SKM-1 treated with dmso at 0.1 percent for 144 hours (cell line): Measurements from ENCODE around the gene TMEM229B.
A peak's percentile ranks its signal among the peaks of the same experiment; 100 is the strongest.
"Not testable (repeated sequence)": the region's sequence is repeated elsewhere in the genome, so short reads cannot be mapped to it uniquely, and the experiment has no call there.

ENCODE experiments used
- DNase-seq: peaks from one replicate; lab custom pipeline; 2025; ENCODE audit not compliant: unreplicated experiment; lab: John Stamatoyannopoulos, UW

Gene TMEM229B

DNA sequence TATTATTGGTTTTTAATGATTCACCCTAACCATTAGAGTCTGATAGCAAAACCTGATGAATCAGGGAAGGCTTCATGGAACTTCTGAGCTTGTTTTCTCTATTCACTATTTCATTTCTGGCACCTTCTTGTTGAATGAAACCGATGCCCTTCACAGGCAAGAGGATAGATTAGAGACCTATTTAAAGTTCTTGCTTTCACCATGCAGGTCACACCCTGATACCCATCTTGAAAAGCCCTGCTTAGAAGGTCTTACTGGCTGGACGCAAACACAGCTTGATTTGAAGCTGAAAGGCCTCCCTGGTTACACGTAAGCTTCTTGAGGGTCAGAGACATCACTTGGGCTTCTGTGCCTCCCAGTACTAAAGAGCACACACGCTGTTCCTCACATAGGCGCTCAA, 29.2 kb downstream of the TMEM229B start:
- DNase-seq = no peak

DNA sequence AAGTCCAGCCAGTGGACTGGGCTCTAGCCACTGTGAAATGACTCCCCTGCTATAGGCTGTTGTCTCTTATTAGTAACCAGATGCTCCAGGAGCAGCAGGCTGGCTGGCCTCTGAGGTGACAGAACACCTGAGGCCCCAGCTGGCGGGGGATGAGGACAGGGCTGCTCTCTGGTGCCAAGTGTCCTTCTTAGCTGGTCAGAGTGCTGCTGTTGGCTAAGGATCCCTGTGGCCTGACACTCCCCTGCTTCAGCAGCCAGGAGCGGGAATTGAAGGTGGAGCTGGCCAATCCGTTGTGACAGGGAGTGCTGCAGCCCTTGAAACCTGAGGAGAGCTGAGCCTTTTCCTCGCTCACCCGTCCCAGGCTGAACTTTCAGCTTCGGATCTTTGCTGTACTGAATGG, 30.7 kb downstream of the TMEM229B start:
- DNase-seq = no peak

DNA sequence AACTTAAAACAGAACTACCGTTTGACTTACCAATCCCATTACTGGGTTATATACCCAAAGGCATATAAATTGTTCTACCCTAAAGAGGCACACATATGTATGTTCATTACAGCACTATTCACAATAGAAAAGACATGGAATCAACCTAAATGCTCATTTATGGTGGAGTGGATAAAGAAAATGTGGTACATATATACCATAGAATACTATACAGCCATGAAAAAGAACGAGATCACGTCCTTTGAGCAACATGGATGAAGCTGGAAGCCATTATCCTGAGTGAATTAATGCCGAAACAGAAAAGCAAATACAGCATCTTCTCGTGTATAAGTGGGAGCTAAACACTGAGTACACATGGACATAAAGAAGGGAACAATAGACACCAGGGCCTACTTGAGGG, 31.8 kb downstream of the TMEM229B start:
- DNase-seq = no peak

DNA sequence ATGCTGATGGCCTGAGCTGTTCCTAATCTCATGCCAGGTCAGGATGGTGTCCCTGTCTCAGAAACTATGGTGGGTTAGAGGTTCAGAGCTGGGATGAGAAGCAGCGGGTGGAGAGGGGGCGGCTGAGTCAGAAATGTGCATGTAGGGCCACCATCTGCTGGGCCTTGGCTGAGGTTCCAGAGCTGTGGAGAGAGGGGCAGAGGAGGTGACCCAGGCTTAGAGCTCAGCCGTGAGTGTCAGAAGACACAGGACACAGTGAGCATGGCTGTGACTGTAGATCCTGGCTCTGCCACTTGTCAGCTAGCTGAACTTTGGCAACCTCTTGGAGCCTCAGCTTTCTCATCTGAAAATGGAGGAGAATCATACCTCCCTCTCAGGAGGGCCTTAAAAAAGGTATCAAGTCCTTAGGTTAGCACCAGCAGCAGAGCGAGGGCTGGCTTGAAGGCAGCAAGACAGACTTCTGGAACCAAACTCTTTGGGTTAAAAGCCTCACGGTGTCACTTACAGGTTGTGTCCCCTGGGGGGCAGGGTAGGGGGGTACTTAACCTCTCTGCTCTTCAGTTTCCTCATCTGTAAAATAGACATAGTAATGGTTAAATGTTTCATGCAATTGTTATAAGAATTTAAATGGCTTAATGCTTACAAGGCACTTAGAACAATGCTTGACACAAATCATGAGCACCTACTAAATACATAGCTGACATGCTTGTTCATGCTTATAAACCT, 34.8 kb downstream of the TMEM229B start:
- no peak for DNase-seq

DNA sequence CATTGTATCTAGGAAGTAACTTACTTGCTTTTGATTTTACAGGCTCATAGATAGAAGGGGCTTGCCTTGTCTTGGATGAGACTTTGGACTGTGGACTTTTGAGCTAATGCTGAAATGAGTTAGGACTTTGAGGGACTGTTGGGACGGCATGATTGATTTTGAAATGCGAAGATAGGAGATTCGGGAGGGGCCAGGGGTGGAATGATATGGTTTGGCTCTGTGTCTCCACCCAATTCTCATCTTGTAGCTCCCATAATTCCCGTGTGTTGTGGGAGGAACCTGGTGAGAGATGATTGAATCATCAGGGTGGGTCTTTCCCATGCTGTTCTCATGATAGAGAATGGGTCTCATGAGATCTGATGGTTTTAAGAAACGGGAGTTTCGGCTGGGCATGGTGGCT, 36.9 kb downstream of the TMEM229B start:
- not testable (repeated sequence) for DNase-seq

DNA sequence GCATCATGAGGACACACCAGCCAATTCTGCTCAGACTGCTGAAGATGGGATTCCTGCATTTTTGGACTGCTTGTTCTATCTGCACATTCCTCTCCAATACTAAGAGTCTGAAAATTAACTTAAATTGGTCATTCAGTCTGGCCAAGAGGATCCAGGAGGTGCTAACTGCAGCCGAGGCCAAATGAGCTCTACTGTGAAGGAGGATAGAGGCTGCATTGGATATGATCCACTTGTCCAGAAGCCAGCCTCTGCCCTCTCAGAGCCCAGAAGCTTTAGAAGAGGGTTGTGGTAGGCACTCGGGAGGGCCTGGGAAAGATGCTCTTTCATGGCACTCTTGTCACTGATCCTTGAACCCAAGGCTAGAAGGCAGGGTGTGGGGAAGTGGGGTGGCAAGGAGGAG, 39.4 kb downstream of the TMEM229B start:
- no peak for DNase-seq

DNA sequence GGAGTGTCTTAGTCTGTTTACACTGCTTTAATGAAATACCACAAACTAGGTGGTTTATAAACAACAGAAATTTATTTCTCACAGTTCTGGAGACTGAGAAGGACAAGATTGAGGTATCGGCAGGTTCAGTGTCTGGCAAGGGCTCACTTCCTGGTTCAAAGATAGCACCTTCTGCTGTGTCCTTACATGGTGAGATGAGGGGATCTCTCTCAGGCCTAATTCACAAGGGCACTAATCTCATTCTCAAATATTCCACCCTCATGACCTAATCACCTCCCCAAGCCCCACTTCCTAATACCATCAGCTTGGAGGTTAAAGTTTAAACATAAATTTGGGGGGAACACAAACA, 41.5 kb downstream of the TMEM229B start:
- DNase-seq = no peak

DNA sequence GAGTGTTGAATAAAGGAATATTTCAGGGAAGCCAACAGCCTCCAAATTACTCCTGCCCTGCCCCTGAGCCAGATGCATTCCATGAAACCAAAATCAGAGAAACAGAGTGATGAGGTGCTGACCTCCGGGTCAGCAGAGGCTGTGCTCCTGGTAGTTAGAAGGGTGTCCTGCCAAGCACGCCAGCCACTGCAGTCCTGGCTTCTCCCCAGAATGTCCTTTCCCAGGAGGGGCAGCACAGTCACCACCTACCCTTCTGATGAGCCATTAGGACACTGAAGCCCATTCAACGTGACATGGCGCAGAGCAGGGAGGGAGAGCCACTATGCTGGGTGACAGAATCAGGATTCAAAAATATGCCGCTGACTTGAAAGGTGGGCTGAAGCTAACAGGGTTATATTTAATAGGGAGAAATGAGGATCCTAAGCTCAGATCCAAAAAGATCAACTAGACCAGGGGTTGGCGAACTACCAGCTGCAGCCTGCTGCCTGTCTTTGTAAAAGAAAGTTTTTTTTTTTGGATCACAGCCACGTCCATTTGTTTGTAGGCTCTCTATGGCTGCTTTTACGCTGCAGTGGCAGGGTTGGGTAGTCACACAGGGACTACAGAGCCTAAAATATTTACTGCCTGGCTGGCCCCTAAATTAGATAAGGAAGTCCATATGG, 42.0 kb downstream of the TMEM229B start:
- DNase-seq = no peak

DNA sequence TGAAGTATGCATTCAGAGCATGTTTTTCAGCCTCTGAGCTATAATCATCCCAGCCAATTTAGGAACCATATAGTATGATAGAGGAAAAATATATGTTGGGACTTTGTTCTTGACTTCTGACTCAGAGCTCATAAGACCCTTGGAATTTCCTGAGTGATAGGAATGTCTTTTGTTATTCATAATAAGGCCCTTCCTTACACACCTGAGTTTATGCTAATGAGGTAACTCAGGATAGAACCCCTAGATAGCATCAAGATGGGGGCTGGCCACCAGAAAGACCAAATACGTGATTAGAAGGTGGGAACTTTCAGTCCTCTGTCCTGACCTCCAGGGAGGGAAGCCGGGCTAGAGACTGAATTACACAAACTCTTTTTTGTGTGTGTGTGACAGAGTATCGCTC, 44.1 kb downstream of the TMEM229B start:
- DNase-seq = no peak

DNA sequence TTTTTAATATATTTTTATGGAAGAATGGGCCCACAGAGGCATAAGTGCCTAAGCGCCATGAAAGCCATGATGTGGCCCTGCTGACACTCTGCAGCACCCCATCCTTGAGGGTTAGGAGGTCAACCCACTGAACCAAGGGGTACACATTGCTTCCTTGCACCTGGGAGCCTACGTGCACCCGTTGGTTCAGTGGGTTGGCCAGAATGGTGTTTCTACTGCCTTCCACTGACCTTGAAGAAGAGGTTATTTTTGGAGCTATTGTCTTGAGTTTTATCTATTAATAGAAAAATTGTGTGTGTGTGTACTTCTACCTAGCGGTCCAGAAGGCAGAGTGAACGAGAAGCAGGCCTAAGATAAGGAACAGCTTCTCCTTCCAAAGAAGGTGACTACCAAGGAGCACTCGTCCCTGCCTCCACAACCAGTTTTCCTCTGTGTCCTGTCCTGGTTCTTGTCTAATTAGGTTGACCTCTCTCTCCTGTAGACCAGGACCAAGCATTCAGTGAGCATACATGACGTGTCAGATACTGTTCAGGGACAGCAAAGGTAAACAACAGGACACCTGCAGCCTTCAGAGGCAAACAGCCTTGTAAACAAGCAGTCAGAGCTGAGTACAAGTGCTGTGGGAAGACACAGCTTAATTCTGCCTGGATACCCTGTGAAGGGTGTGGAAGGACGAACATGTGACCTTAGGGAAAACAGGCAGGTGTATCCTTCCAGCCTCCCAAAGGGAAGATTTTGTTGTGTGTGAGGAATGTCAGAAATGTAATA, 46.2 kb downstream of the TMEM229B start:
- DNase-seq = no peak

DNA sequence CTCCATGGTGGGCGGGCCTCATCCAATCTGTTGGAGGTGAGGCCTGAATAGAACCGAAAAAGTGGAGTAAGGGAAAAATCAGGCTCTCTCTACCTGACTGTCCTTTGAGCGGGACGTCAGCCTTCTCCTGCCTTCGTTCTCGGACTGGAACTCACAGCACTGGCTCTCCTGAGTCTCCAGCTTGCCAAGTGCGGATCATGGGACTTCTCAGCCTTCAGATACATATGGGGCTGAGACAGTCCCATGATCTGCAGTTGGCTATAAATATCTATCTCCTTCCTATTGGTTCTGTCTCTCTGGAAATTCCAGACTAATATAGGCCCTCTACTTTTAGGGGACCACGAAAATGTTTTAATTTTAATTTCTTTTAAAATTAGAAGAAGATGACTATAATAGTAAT, 46.8 kb downstream of the TMEM229B start:
- DNase-seq = no peak

DNA sequence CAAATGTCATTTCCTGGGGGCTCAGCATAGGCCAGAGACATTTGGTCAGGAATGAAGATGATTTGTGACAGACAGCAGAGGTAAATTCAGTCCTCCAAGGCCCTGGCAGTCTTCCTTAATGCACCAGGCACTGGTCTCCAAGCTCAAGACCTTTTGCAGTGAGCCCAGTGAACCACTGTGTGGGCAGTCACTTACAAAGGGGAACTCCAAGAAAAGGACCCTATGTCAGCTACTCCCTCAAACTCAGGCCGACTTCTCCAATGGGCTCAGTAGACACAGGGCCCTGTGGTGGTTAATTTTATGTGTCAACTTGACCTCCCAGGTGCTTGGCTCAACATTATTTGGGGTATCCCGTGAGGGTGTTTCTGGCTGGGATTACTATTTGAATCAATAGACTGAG, 47.3 kb downstream of the TMEM229B start:
- DNase-seq = no peak

DNA sequence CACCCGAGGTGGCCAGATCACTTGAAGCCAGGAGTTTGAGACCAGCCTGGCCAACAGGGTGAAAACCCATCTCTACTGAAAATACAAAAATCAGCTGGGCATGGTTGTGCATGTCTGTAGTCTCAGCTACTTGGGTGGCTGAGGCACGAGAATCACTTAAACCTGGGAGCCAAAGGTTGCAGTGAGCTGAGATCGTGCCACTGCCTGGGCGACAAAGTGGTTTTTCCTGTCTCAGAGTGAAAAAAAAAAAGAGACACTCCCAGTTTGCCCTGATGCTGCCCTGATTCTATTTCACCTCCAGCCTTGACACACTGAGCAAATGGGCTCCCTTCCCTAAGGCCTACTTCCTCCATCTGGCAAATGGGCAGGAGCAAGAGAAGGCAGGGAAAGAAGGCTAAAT, 48.0 kb downstream of the TMEM229B start:
- no peak for DNase-seq

DNA sequence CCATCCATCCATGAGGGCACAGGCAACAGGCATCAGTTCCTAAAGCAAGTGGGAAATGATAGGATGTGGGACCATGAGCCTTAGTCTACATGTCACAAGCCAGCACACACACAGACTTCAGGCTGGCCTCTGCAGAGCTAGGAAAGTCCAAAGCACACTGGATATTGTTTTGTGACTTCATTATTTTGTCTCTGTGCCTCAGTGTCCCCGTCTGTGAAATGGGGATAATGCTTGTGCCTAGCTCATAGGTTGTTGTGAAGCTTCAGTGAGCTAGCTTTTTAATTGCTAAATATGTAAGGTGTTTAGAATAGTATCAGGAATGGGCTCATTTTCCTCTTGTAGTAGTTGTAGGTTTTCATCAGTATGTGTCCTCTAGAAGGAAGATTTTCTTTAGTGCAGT, 49.6 kb downstream of the TMEM229B start:
- DNase-seq = no peak

DNA sequence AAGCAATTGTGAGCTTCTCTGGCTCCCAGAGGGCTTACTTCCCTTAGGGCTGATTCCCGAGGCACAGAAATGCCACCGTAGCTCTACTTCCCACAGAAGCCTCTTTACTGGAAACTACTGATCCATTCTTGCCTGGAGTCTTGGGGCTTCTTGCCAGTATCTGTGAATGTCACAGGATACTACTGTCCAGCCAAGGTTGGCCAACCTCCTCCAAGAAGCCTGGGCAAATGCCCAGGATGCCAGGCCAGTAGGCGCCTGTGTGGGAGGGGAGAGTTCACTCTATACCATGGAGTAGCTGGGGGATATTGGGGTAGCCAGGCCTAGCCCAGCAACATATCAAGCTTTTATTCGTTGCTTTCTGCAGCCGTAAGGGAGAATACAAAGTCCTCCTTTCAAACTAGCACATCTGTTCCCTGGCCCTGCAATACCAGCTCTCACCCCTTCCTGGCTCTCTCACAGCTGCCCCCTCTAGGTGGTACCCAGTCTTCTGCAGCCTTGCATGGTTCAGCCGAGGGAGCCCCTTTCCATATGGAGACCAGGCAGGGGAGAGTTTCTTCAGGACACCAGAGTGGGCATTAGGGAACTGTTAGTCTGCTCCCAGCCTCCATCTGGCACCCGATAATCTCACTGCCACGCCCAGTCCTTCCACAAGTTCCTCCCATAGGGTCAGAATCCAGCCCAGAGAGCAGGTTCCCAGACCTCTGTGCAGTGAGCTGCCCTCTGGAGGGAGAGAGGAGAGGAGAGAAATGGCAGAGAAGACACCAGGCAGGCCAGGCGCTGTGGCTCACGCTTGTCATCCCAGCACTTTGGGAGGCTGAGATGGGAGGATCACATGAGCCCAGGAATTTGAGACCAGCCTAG, 52.3 kb downstream of the TMEM229B start:
- no peak for DNase-seq

DNA sequence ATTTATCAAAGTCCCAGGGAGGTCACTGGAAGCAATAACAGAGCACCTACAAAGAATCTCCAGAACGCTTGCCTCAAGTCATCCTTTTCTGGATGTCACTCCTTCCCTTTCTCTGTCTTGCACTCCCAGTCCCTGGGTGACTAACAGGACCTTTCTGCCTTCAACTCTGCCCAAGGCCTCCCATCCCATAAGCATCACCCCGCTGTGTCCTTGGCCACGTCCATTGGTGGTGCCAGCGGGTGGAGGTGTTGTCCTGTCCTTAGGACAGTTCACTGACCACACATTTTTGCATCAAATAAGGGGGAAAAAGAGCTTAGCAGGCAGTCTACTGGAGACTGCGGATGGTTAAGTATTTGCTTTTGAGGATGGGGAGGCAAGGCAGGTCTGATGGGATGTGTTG, 52.9 kb downstream of the TMEM229B start:
- DNase-seq = no peak

DNA sequence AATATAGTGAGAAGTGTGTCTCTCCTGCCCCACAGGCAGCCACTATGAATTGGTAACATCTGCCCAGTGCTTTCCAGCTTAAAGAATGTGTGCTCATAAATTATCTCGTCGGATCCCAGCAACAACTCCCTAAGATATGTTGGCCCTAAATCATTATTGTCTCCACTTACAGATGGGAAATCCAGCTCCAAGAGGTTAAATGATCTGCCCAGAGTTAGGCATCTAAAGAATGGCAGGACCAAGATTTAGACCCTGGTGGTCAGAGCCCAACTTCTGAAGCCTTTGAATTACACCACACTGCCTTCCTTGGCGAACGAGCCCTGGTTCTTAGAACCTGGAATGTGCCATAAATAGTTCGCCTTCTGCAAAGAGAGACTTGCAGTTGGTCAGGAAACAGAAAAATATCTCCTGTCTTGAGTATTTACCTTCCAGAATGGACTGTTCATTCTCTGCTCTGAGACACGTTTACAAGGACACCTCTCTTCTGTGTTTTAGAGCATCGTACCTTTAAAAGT, 56.4 kb downstream of the TMEM229B start:
- DNase-seq = no peak

DNA sequence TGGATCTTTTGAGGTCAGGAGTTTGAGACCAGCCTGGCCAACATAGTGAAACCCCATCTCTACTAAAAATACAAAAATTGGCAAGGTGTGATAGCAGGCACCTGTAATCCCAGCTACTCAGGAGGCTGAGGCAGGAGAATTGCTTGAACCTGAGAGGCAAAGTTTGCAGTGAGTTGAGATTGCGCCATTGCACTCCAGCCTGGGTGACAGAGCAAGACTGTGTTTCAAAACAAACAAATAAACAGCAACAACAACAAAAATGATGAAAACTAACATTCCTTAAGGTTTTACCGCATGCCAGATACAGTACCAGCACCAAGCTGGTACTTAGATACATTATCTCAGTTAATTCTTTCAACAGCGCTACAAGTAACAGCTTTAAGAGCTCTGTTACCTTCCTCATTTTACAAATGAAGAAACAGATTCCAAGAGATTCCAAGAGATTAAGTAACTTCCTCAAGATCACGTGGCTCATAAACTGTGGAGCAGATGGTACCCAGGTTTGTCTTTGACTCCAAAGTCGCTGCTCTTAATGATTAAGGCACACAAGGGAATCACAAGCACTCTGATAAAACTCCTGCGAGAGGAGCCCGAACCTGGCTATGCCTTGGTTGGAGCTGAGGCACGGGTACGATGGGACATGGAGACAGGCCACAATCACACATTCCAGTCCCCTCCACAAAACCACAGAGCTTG, 58.9 kb downstream of the TMEM229B start:
- no peak for DNase-seq

DNA sequence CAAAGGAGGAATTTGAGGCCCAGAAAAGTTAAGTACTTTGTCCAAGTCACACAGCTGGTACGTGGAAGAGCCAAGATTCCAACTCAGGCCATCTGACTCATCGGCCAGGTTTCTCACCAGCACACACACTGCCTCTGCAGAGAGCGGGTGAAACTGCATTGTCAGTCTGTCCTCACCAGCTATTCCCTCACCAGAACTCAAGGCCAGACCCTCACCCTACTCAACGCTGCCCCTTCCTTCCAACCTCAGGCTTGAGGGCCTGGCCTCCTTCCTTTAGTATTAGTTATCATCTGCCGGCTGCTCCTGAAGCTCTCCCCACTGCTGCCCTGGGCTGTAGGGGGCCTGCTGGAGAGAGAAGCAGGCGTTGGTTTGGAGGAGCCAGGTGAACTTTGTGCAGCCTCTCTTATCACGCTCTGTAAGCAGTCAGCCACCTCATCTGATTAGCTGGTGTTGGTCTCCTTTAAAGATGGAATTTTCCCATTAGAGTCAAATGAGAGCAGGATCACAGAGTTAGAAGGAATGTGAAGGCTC, 60.0 kb downstream of the TMEM229B start:
- no peak for DNase-seq

DNA sequence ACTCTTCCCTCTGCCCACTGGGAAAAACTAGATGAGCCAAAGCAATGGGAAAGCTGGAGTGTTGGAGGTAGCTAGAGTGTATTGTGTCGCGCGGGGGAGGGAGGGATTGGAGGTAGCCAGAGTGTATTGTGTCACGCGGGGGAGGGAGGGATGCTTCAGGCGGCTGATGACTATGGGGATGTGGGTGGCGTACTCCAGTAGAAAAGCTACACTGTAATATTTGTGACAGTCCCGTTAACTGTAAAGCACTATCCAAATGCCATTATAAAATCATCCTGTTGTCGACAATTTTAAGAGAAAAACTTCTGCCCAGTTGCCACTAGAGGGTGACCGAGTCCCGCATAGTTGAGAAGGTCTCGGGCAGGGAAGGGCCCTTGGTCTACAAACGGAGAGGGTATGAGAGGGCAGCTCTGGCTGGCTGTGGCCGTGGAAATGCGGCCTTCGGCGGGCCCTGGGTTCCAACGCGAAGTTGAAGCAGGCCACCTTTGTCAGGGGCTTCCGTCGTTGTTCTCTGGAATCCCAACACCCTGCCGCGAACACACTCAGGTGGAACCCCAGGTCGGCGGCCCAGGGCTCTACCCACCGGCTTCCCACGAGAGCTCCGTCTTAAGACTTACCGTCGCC, 61.4 kb downstream of the TMEM229B start:
- DNase-seq = peak; percentile 48
